CD4-positive, alpha-beta T cell treated with Interleukin-10 for 1 hour (primary cell): ENCODE results near the gene BRD3OS.
"Not testable (repeated sequence)": the region's sequence is repeated elsewhere in the genome, so short reads cannot be mapped to it uniquely, and the experiment has no call there.

Source experiments
- DNase-seq: peaks from one replicate; pipeline ENCODE4 v3.0.0-alpha.2; 2020

The BRD3OS gene, protein sequence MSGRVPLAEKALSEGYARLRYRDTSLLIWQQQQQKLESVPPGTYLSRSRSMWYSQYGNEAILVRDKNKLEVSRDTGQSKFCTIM

DNA sequence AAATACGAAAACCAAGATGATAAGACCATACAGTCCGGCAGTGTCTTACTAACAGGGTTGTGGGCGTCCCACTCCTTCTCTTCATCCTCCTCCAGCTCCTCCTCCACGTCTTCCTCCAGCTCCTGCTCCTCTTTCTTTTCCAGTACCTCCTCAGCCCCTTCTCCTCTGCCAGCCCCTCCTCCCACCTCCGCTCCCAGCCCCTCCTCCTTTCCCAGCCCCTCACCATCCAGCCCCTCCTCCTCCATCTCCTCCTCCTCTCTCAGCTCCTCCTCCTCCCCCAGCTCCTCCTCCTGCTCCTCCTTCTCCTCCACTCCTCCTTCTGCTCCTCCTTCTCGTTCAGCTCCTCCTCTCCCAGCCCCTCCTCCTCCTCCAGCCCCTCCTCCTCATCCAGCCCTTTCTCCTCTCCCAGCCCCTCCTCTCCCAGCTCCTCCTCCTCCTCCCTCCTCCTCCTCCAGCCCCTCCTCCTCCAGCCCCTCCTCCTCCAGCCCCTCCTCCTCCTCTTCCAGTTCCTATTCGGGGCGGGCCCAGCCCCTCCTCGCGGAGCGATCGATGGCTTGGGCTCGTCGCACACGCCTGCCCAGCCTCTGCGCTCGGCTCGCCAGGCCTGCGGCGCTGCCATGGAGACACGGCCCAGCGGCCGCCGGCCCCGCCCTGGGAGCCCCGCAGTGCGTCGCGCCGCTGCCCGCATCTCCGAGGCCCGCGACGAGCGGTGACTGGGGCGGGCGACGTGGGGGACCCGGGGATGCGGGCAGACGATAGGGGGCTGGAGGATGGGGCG is at the start of gene BRD3OS:
Gene BRD3OS, plus strand, starts transcription at position 654 of the 778 bp plus-strand sequence. CDS start 1,267 bp downstream, outside the sequence.
- peak; percentile 95 for DNase-seq

DNA sequence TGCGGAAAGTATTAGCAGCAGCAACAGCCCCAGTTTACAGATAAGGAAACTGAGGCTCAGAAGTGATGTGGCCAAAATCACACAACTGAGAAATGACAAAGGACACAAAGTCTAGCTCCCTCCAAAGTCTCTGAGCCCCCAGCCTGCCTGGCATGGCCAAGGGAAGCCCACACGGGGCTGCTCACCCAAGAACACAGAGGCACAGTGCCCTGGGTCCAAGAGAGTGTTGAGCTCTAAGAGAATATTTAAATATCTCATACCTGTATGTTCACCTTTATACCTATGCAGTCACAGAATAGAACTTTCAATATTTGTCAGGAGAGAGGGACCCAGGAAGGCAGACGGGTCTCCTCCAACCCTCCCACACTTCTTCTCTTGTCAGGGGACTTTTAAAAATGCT is 49.8 kb upstream of the BRD3OS start:
- DNase-seq: no peak

DNA sequence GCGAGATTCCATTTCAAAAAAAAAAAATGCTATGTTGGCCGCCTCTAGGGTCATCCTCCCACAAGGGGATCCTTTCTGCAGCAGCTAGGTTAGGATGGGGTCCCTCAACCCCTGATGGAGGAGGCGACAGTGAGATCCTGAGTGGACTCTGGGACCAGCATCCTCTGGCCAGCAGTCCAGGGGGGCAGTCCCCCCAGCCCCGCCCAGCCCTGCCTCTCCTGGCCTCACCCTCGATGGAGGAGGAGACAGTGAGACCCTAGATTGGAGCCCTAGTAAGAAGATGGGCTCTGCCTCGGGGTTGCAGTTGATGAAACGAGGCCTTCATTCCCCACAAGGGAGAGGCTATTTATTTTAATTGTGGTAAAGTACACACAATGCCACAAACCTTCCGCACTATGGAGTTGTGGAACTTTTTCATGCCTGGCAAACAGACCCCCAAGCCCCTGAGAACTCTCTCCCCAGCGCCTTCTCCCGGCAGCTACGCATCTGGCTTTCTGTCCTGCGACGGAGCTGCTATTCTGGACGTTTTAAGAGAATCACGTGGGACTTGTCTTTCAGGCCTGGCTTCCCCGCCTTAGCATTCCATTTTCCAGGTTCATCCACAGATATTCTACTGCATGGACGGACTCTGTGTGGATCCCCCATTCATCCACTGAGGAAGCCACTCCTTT is 49.0 kb upstream of the BRD3OS start:
- DNase-seq: no peak

DNA sequence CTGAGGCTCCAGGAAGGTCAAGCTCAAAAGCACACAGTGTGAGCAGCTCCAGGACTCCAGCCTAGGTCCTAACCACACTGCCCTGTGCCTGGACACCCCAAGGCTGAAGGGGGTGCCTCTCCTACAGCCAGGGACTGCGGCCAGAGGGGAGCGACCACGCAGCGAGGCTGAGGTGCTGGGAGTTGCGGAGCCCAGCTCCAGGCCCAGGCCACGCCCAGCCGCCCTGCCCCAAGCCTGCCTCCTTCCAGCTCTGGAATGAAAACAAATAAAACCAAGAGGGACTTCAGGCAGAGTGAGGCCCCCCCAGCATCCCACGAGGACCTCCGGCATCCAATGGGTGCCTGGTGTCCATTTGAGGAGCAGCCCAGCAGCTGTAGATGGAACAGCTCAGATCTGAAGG is 48.4 kb upstream of the BRD3OS start:
- DNase-seq: no peak

DNA sequence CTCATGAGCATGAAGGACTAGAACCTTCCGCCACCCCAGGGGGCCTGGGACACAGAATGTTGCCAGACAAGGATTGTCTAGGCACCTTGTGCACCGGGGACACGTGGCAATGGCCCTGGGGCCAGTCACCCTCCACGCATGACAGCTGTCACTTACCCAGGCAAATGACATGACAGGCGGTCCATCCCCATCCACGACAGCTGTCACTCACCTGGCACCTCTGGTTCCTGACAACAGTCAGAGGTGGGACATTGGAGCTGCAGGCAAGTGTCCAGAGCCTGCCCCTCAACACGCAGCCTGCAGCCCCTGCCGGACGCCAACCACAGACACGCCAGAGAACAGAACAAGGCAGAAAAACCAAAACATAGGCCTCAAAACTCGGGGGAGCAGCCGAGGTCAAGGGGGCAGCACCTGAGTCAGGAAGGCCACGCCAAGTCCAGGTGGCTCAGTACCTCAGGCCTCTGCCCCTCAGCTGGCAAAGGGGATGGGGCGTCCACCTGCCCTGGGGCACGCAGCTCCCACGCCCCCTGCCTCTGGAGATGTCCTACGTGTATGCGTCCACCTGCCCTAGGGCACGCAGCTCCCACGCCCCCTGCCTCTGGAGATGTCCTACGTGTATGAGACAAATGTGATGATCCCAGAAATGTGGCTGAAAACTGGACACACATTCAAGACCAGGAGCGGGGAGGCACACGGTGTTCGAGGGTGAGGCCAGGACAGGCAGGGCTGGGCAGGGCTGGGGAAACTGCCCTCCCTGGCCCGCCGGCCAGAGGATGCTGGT is 47.7 kb upstream of the BRD3OS start:
- no peak for DNase-seq

DNA sequence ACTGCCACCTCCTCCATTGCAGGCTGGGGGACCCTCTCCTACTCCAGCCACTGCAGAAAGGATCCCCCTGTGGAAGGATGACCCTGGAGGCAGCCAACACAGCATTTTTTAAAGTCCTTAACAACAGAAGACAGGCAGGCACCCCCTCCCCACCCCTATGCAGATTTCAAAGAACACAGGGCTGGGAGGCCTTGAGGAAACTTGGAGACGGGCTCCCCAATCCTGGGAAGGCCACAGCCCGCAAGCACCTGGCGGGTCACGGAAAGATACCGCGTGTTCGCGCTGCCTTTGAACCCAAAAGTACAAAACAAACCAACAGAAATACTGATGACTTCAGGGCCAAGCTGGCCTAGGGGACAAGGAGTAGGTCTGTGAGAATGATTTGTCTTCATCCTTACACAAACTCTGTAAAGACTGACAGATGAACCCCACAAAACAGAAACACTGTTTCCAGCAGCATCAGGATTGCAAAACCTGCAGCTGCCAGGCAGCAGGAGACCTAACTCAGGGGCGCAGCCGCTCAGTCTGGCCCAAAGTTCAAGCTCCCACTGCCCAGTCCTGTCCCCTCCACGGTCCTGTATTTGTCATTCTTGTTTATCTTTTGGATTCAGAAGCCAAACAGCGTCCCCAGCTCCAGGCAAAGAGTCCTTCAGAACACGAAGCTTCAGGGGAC is 46.9 kb upstream of the BRD3OS start:
- DNase-seq: no peak

DNA sequence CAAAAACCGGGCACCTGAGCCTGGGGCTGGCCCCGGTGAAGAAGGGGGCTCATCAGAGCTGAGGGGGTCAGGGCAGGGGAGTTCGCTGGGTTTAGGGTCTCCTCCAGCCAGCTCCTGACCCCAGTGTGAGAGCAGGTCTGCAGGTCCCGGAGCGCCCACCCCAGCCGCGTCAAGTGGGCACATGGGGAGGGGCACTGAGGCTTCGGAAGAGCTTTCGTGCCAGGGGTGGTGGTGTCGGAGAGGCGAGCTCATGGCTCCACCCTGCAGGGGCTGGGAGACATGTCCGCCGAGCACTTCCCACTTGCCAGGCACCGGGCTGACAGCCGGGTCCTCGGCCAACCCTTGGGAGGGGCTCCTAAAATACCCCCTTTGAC is 46.4 kb upstream of the BRD3OS start:
- DNase-seq: no peak

DNA sequence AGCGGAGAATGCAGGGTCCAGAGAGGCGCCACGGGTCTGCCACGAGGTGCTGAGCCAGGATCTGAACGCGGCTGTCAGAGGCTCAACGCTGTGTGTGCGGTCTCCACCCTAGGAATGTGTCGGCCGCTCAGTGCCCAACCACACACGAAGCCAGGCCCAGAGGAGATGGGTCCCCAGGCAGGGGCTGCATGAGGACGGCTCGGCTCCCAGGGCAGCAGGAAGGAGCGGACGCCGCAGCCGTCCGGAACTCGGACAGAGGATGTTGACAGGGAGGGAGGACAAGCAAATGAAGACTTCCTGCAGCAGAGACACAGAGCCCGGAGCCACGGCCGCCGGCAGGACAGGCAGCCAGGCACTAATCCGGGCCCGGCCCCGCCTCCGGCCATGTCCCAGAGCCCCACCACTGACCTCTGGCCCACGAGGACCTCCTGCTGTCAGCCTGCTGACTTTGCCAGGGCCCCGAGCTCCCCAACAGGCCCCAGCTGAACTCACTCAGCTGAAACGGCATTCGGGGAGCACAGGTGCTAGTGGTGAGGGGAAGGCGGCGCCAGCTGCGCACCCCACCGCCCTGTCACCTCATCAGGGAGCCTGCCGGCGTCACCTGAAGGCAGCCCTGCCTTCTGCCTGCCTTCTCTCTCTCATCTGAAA is 45.9 kb upstream of the BRD3OS start:
- no peak for DNase-seq

DNA sequence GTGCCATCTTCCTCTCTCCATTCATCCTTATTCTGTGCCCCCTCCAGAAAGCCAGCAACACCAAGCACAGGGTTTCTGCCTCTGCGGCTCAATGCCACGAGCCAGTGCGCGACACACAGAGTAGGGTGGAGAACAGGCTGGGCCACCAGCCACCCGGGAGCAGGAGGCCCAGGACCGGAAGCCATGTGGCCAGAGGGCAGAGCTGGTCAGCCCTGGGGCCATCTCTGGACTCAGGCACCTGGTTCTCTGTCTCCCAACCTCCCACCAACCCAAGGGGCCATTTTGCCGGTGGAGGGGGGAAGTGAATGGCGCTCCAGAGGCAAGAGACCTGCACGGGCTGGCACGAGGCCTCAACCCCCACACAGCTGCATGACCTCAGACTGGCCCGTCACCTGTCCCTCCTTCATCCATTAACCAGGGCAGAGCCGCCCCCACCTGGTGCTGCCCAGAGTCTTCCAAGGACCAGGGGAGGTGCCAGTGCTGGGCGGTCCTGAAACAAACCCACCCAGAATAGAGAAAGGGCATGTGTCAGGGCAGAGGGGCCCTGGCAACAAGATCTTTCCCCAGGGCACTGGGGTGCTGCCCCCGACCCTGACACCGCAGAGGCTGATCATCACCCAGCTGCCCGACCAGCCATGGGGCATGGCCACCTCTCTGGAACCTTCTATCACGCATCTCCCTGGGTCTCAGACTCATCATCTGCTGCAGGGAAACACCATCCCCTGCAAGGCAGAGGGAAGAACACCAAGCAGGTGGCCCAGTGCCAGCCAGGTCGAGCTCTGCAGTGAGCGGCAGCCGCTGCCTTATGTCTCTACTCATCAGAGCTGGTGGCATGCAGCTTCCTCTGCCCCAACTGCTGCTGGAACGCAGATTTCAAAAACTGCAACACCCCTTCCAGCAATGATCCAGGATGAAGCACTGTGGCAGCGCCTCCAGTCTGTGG is 45.1 kb upstream of the BRD3OS start:
- DNase-seq: no peak

DNA sequence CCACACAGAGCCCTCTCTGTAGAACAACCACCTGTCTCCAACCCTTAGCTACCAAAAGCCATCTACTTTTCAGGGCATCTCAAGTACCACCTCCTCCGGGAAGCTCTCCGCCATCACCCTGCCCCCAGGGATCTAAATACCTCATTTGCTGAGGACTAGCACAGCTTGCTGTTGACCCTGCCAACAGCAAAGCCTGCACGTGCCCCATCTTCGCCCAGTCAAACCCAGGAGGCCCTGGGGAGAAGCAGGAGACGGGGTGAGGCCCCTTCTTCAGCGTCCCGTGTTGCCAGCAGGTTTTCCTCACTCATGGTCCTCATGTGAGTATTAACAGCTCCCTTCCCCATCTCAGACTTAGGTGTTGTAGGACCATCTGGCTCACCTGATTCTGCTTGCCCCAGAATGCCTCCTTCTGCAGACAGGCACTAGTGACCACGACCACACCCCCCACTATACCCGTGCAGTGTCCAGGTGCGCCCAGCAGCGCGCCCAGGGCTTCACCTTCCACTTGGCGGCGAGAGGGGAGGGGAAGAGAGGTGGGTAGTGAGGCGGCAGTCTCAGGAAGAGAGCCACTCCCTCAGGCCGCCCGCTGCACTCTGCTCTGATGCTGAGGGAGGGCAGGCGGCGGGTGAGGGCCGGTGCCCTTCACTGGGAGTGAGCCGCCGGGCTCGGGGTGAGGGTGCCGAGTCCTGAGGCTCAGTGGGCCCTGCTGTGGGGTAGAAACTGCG is 44.3 kb upstream of the BRD3OS start:
- no peak for DNase-seq

DNA sequence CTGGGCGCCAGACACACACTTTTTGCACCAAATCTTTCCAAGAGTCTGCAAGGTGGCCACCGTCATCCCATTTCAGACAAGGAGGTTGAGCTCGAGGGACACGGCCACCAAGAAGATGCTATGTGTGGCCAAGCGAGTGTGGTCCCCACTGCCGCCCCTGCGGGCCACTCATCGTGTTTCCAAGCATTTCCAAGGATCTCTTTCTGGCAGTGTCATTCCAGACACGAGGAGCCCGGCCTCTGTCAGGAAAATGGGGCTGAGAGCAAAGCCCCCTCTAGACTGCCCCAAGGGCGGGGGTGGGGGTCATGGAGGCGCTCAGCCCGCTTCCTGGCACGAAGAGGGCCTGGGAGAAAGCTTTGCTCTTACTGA is 43.7 kb upstream of the BRD3OS start:
- no peak for DNase-seq

DNA sequence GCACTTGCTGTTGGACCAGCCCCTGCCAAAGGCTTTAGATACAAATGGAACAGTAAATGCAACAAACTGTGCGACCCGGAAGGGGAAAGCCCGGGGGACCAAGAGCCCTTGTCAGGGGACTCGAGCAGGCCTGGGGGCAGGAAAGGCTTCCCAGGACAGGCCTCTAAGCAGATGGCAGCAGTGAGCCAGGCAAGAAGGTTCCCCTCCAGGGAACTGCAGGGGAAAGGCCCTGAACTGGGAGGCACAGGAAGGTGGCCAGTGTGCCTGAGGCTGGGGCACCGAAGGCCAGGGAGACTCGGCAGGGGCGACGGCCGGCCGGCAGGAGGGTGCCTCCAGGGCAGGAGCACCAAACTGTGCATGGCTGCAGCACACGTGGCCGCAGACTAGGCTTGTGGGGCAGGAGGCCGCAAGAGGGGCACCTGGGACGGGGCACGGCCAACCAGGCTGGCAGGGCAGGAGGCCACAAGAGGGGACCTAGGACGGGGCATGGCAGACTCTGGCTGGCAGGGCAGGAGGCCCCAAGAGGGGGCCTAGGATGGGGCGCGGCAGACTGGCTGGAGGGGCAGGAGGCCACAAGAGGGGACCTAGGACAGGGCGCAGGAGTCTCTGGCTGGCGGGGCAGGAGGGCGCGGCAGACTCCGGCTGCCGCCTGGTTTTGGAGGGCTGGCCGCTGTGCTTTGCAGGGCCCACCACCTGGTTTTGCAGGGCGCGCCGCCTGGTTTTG is 43.2 kb upstream of the BRD3OS start:
- DNase-seq: no peak

DNA sequence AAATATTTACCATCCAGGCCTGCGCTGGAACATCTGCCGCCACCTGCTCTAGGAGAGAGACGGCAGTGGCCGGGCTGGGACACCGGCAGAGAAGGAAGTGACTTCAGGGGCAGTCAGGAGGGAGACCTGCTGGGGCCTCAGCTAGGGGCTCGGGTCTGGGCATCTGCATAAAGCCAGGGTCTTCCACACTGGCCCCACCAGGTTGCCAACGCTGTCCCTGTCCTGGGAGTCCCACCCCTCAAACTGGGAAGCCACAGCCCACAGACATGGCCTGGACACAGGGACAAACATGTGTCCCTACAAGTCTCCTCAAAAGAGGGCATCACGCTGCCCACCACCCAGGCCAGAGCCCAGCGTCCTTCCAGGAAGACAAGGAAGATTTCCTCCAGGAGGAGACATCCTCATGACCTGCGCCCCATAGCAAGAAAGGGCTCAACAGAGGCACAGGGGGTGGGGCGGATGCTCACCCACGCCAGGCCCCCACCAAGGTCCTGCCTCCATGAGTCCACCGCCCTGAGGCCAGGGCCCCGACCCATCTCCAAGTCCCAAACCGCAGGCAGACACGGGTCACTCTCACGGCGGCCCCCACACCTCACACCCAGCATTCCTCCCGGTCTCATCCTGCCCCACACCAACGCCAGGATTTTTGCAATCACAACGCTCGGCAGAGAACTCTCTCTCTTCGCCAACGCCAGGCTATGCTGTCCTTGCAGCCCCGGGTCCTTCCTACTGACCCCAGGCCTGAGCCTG is 42.1 kb upstream of the BRD3OS start:
- DNase-seq: no peak

DNA sequence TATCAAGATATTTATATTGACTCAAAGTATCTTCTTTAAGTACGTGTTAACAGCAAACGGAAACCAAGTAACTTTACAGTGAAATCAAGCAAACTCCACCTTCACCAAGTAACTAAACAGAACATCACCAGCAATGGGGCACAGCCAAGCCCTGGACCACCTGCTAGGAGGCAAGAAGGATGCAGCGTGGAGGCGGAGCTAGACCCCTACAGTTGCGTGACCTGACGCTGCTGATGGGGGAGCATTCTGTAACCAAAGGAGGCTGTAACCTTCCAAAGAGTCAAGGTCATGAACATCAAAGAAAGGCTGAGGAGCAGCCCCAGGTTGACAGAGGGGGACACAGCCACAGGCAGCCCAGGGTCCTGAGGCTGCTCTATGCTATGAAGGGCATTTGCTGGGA is 39.2 kb upstream of the BRD3OS start:
- no peak for DNase-seq

DNA sequence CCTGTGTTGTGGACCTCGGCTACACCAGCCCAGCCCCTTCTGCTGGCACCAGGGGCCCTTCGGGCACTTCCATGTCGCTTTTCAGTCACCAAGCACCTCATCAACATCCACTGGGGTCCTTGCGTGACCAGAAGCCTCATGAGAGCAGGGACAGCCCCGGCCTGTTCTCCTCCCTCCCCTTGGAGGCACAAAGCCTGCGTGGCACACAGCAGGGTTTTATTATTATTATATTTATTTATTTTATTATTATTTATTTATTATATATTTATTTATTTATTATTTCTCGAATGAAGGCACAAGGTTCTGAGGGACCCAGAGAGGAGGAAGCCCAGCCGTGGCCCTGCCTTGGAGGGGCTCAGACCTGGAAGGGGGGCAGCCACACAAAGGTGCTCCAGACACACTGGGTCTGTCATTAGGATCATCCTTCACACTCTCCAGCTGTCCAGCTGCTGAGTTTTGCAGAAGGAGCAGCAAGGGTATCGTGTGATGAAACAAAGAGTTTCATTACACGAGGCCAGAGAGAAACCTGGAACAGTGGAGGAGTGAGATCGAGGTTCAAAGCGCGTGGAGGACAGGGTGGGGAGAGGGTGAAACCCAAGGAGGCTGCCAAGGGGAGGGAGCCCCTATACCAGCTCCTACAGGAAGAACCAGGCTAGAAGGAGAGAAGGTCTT is 38.4 kb upstream of the BRD3OS start:
- no peak for DNase-seq

DNA sequence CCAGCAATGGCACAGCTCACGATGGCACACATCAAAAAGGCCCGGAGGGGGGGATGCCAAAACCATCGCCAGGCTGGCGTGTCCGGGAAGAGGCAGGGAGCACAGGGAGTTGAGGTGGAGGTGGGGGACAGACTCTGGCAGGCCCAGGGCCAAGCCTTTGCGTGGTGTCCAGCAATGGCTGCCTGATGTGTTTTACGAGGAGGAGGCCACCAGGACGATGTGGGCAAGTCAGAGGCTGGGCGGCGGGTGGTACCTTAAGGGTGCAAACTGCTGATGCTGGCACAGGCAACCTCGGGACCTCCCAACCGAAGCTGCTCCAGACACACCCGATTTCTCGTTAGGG is 37.9 kb upstream of the BRD3OS start:
- no peak for DNase-seq

DNA sequence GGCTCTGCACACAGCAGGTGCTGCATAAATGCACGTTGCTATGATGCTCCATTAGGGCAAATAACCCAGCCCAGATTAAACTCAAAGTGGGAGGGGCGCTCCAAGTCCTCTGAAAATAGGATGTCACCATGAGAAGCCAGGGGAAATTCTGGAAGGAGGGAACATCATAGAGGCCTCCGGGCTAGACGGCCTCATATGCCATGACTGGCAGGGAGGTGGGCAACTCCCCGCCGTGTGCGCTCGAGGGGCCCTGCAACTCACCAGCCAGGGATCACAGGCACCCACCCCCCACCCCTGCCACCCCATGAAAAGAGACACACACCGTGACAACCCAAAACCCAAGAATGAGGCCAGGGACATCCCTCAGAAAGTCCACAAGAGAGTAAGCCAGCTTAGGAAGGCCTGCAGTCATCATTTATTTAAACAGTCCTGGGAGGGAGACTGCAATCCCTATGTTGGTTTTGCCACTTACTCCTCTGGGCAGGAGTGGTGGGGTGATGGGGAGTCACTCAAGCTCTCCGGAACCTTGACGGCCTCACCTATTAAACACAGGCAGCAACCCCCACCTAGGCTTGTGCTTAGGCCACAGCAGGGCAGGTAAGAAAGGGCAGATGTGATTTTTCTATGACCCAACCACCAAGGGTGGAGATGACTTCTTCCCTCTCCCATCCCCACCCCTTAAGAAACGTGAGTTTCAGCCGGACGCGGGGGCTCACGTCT is 37.2 kb upstream of the BRD3OS start:
- no peak for DNase-seq

DNA sequence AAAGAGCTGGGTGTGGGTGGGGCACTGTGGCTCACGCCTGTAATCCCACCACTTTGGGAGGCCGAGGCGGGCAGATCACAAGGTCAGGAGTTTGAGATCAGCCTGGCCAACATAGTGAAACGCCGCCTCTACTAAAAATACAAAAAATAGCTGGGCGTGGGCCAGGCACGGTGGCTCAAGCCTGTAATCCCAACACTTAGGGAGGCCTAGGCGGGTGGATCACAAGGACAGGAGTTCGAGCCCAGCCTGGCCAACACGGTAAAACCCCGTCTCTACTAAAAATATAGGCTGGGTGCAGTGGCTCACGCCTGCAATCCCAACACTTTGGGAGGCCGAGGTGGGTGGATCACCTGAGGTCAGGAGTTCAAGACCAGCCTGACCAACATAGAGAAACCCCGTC is 36.5 kb upstream of the BRD3OS start:
- not testable (repeated sequence) for DNase-seq
